ENCODE data around the gene UPB1.

The UPB1 gene

DNA sequence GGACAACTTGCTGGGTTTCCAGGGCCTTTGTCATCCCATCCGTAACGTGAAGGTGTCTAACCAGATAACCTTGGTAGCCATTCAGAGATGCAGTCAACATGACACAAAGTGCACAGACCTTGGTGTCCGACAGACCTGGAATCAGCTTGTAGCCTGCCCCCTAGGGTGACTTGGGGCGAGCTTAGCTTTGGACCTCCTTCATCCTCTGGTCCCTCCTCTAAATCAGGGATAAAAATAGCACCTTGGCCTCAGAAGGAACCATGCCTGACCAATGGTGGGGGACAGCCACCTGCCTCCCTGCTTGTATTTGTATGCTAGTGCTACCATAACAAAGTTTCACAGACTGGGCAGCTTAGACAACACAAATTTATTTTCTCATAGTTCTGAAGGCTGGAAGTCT is 64.3 kb downstream of the UPB1 start:
- Mint-ChIP-seq H3K27ac (no peak overlapping the region), H3K36me3 (peaks cover 39% of the 10 kb centered on the region), H3K4me1 (peaks cover 51% of the 10 kb centered on the region)

GRCh38 chr22:24563246-24563645 is 68.1 kb downstream of the UPB1 start:
- CTCF ChIA-PET, result no interaction called here
- Mint-ChIP-seq H3K36me3 (peaks cover 25% of the 10 kb centered on the region), H3K9me3 (no peaks in the 10 kb centered on the region), H3K27ac (no peak overlapping the region), H3K4me1 (peaks cover 32% of the 10 kb centered on the region), H3K4me3 (no peak overlapping the region), H3K27me3 (no peaks in the 10 kb centered on the region)
- DNase-seq, result no peak

More for the DNA sequence above, 64.3 kb downstream of the UPB1 start:
- CTCF ChIA-PET, result interaction anchor here (1.0 kb wide), 1 partner anchor 63 kb away, joined by 3 read pairs; no protein-coding TSS in a partner anchor
- Mint-ChIP-seq H3K9me3 (no peaks in the 10 kb centered on the region), H3K27me3 (no peaks in the 10 kb centered on the region), H3K4me3 (no peak overlapping the region)
- DNase-seq, result no peak

GRCh38 chr22:24564376-24565058 is 69.4 kb downstream of the UPB1 start:
- Mint-ChIP-seq H3K9me3 (no peaks in the 10 kb centered on the region), H3K4me1 (peaks cover 20% of the 10 kb centered on the region)
- CTCF ChIA-PET, result no interaction called here

GRCh38 chr22:24565077-24565476 is 69.9 kb downstream of the UPB1 start:
- DNase-seq, result no peak
- peaks cover 19% of the 10 kb centered on the region for H3K4me1 Mint-ChIP-seq
- peak overlapping the region; percentile 60 for H3K27ac Mint-ChIP-seq
- no peaks in the 10 kb centered on the region for H3K9me3 Mint-ChIP-seq
- no peak overlapping the region for H3K4me3 Mint-ChIP-seq
- CTCF ChIA-PET, result no interaction called here
- H3K27me3 Mint-ChIP-seq, result no peaks in the 10 kb centered on the region
- H3K36me3 Mint-ChIP-seq, result peaks cover 23% of the 10 kb centered on the region

More at GRCh38 chr22:24564376-24565058, 69.4 kb downstream of the UPB1 start:
- no peak for DNase-seq
- H3K27me3 Mint-ChIP-seq, result no peaks in the 10 kb centered on the region
- H3K27ac Mint-ChIP-seq, result peak overlapping the region; percentile 58
- peaks cover 19% of the 10 kb centered on the region for H3K36me3 Mint-ChIP-seq
- no peak overlapping the region for H3K4me3 Mint-ChIP-seq

- Mint-ChIP-seq H3K36me3 (peaks cover 27% of the 10 kb centered on the region), H3K4me3 (no peak overlapping the region), H3K9me3 (no peaks in the 10 kb centered on the region), H3K4me1 (peaks cover 14% of the 10 kb centered on the region), H3K27ac (no peak overlapping the region), H3K27me3 (no peaks in the 10 kb centered on the region)
- CTCF ChIA-PET, result no interaction called here
- no peak for DNase-seq
Measured at GRCh38 chr22:24566899-24567511, 71.9 kb downstream of the UPB1 start.

DNA sequence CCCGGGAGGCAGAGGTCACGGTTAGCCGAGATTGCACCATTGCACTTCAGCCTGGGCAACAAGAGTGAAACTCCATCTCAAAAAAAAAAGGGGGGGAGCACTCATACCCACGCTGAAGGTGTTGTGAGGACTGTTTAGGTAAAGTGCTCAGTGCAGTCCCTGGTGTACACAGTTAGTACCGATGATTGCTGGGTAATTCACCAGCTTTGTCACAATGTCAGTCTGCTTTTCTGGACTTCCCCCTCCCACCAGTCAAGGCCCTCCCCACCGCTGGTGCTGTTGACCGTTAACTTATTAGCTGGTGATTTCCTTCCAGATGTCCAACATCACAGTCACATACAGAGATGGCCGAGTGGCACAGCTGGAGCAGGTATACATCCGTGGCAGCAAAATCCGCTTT is 72.5 kb downstream of the UPB1 start:
- Mint-ChIP-seq H3K4me3 (no peak overlapping the region), H3K9me3 (no peaks in the 10 kb centered on the region), H3K4me1 (peaks cover 13% of the 10 kb centered on the region), H3K36me3 (peaks cover 29% of the 10 kb centered on the region), H3K27me3 (no peaks in the 10 kb centered on the region), H3K27ac (no peak overlapping the region)
- CTCF ChIA-PET, result no interaction called here
- DNase-seq, result no peak

- H3K9me3 Mint-ChIP-seq, result no peaks in the 10 kb centered on the region
Measured at GRCh38 chr22:24571266-24571665, 76.1 kb downstream of the UPB1 start.

GRCh38 chr22:24576778-24577177 is 81.6 kb downstream of the UPB1 start:
- Mint-ChIP-seq H3K4me1 (no peaks in the 10 kb centered on the region), H3K4me3 (no peak overlapping the region), H3K9me3 (no peaks in the 10 kb centered on the region), H3K36me3 (peaks cover 27% of the 10 kb centered on the region), H3K27me3 (no peaks in the 10 kb centered on the region), H3K27ac (no peak overlapping the region)
- CTCF ChIA-PET, result interaction anchor here (0.7 kb wide), 1 partner anchor 58 kb away, joined by 3 read pairs; no protein-coding TSS in a partner anchor
- no peak for DNase-seq

More at GRCh38 chr22:24571266-24571665, 76.1 kb downstream of the UPB1 start:
- H3K27me3 Mint-ChIP-seq, result no peaks in the 10 kb centered on the region
- DNase-seq, result no peak
- CTCF ChIA-PET, result no interaction called here
- no peaks in the 10 kb centered on the region for H3K4me1 Mint-ChIP-seq
- H3K36me3 Mint-ChIP-seq, result peaks cover 39% of the 10 kb centered on the region
- no peak overlapping the region for H3K4me3 Mint-ChIP-seq
- H3K27ac Mint-ChIP-seq, result no peak overlapping the region

Data from activated naive CD4-positive, alpha-beta T cell treated with anti-CD3 and anti-CD28 coated beads, Interleukin-2, amount 10 ng/mL, durations not matched to agents 7 days and 5 days (primary cell).